IMR-90 (cell line): Measurements from ENCODE around the gene HDGFL3. TPM values are rescaled to one million over a fixed set of nuclear protein-coding genes. Genes with fewer than 3 reads are reported as not detected.

Source experiments
- ATAC-seq: fragments of 200-7000 bp; cut with Tn5 transposase; 2 replicates; pipeline ENCODE4 v1.9.1; 2020; ENCODE audit warnings: low read depth, mild to moderate bottlenecking, moderate library complexity
- BruUV-seq: library from RNA; stranded (reverse); fragments of 400-500 nt; replicated peaks from 2 replicates; lab custom pipeline; 2021; lab: Mats Ljungman, UMichigan
- CTCF ChIA-PET: fragments of 300-600 bp; formaldehyde crosslinking; extraction: SDS; loops from one replicate; lab custom pipeline; 2021; ENCODE audit warnings: antibody characterized with exemption; lab: Yijun Ruan, JAX
- POLR2A ChIA-PET: fragments of 300-600 bp; sonication (Branson Sonifier 250); formaldehyde crosslinking; loops from one replicate; lab custom pipeline; 2022; ENCODE audit warnings: antibody characterized with exemption; ENCODE audit not compliant: unreplicated experiment; lab: Charles Lee
- DNase-seq: peaks from one replicate; pipeline ENCODE4 v3.0.0; 2013
- H2AFZ ChIP-seq: replicated peaks from 2 replicates; pipeline ENCODE3; 2013; ENCODE audit warnings: low read length, mild to moderate bottlenecking; ENCODE audit not compliant: poor library complexity
- H2AK5ac ChIP-seq: 2 replicates; pipeline ENCODE4 v1.6.1; 2013; ENCODE audit warnings: low read depth, low read length, inconsistent platforms
- H2AK9ac ChIP-seq: replicated peaks from 2 replicates; pipeline ENCODE3; 2013; ENCODE audit warnings: mild to moderate bottlenecking, low read depth, low read length, moderate library complexity; ENCODE audit not compliant: poor library complexity
- H2BK120ac ChIP-seq: 2 replicates; pipeline ENCODE4 v1.6.1; 2013; ENCODE audit warnings: low read depth, low read length, inconsistent platforms
- H2BK15ac ChIP-seq: 3 replicates; pipeline ENCODE4 v1.6.1; 2013; ENCODE audit warnings: low read depth, low read length, inconsistent platforms
- H2BK20ac ChIP-seq: 2 replicates; pipeline ENCODE4 v1.6.1; 2013; ENCODE audit warnings: low read depth, mild to moderate bottlenecking, inconsistent platforms, low read length, moderate library complexity
- H2BK5ac ChIP-seq: 2 replicates; pipeline ENCODE4 v1.6.1; 2013; ENCODE audit warnings: mild to moderate bottlenecking, low read depth, low read length, inconsistent platforms; ENCODE audit not compliant: poor library complexity, severe bottlenecking
- H3K14ac ChIP-seq: replicated peaks from 2 replicates; pipeline ENCODE4 v1.6.1; 2013; ENCODE audit warnings: low read depth, low read length, inconsistent platforms
- H3K18ac ChIP-seq: 2 replicates; pipeline ENCODE4 v1.6.1; 2013; ENCODE audit warnings: low read depth, low read length, control low read depth
- H3K23ac ChIP-seq: 2 replicates; pipeline ENCODE4 v1.6.1; 2013; ENCODE audit warnings: low read depth, low read length, inconsistent platforms
- H3K27ac ChIP-seq: 2 replicates; pipeline ENCODE4 v1.5.1; 2013; ENCODE audit warnings: mild to moderate bottlenecking, control low read depth, low read length; ENCODE audit not compliant: insufficient read depth
- H3K27me3 ChIP-seq: 2 replicates; pipeline ENCODE4 v1.6.1; 2013; ENCODE audit warnings: low read length; ENCODE audit not compliant: control insufficient read depth, insufficient read depth
- H3K36me3 ChIP-seq: 2 replicates; pipeline ENCODE4 v1.6.1; 2013; ENCODE audit warnings: low read length, mixed read lengths; ENCODE audit not compliant: control insufficient read depth, insufficient read depth
- H3K4ac ChIP-seq: 2 replicates; pipeline ENCODE4 v1.6.1; 2013; ENCODE audit warnings: low read depth, low read length, inconsistent platforms
- H3K4me1 ChIP-seq: 2 replicates; pipeline ENCODE4 v1.6.1; 2013; ENCODE audit warnings: low read length, mixed read lengths; ENCODE audit not compliant: control insufficient read depth, insufficient read depth
- H3K4me2 ChIP-seq: 2 replicates; pipeline ENCODE4 v1.6.1; 2013; ENCODE audit warnings: low read depth, mild to moderate bottlenecking, control low read depth, low read length, moderate library complexity
- H3K4me3 ChIP-seq: 2 replicates; pipeline ENCODE4 v1.5.1; 2013; ENCODE audit warnings: low read depth, mild to moderate bottlenecking, control low read depth, low read length, moderate library complexity; ENCODE audit not compliant: insufficient read depth
- H3K56ac ChIP-seq: 2 replicates; pipeline ENCODE4 v1.6.1; 2013; ENCODE audit warnings: low read length, inconsistent platforms; ENCODE audit not compliant: insufficient read depth; ENCODE audit errors: extremely low read depth
- H3K79me1 ChIP-seq, 2 experiments: 2 replicates each; pipeline ENCODE4 v1.6.1; 2013; ENCODE audit warnings: low read length in 2 of 2, inconsistent platforms in 1 of 2, low read depth in 1 of 2
- H3K9ac ChIP-seq: 2 replicates; pipeline ENCODE4 v1.6.1; 2013; ENCODE audit warnings: low read depth, low read length, control low read depth
- H3K9me1 ChIP-seq: 2 replicates; pipeline ENCODE4 v1.6.1; 2013; ENCODE audit warnings: low read length, inconsistent platforms; ENCODE audit not compliant: insufficient read depth
- H3K9me3 ChIP-seq: 2 replicates; pipeline ENCODE4 v1.6.1; 2013; ENCODE audit warnings: low read length; ENCODE audit not compliant: control insufficient read depth, insufficient read depth
- H4K20me1 ChIP-seq: 2 replicates; pipeline ENCODE4 v1.6.1; 2013; ENCODE audit warnings: low read length, inconsistent platforms; ENCODE audit not compliant: insufficient read depth
- H4K5ac ChIP-seq: 2 replicates; pipeline ENCODE4 v1.6.1; 2013; ENCODE audit warnings: mild to moderate bottlenecking, low read depth, low read length, control low read depth
- H4K8ac ChIP-seq, 2 experiments: 2 replicates each; pipeline ENCODE4 v1.6.1; 2013; ENCODE audit warnings: low read depth in 2 of 2, low read length in 2 of 2, control low read depth in 1 of 2, inconsistent platforms in 1 of 2
- H4K91ac ChIP-seq: 2 replicates; pipeline ENCODE4 v1.6.1; 2013; ENCODE audit warnings: low read depth, low read length, inconsistent platforms; ENCODE audit not compliant: insufficient read depth
- FOS ChIP-seq: fragments of 150-350 bp; IDR thresholded peaks from 2 replicates; pipeline ENCODE4 v1.6.1; 2016; ENCODE audit warnings: low read depth, low read length
- POLR2A ChIP-seq: IDR thresholded peaks from 2 replicates; pipeline ENCODE4 v1.6.1; 2012; ENCODE audit warnings: mild to moderate bottlenecking, low read depth, low read length
- RAD21 ChIP-seq: IDR thresholded peaks from 2 replicates; pipeline ENCODE4 v1.6.1; 2012; ENCODE audit warnings: low read length, improper control_type of control experiment
- SMC3 ChIP-seq: fragments of 150-350 bp; IDR thresholded peaks from 2 replicates; pipeline ENCODE4 v1.6.1; 2016; ENCODE audit warnings: low read depth, mild to moderate bottlenecking, antibody characterized with exemption, low read length, moderate library complexity
- WGBS, 2 experiments: methylation state at CpG; one replicate each; pipeline versions ENCODE4 v1.1.5 to v1.1.7; 2013; ENCODE audit warnings: missing lambda C conversion rate in 2 of 2; ENCODE audit not compliant: insufficient read length in 1 of 2; ENCODE audit errors: extremely low coverage in 2 of 2; 5-methylcytosine and 5-hydroxymethylcytosine counted together
- dilution Hi-C: fragments of 300-500 bp; cut with HindIII; formaldehyde crosslinking; loops from one replicate; pipeline ENCODE4 v1.14.3; 2018; ENCODE audit warnings: low sequenced_read_pairs; ENCODE audit not compliant: unreplicated experiment
- in situ Hi-C: fragments of 300-500 bp; cut with MboI; formaldehyde crosslinking; loops from 3 replicates; pipeline ENCODE4 v1.14.3; 2019; ENCODE audit warnings: low sequenced_read_pairs, inconsistent platforms, mixed read lengths
- intact Hi-C: fragments of 100-400 bp; cut with micrococcal nuclease; formaldehyde crosslinking; loops from 2 replicates; pipeline ENCODE4 v1.10.0; 2022
- polyA plus RNA-seq, 3 experiments: library from polyadenylated mRNA; depleted of rRNA; stranded (reverse); fragments of >200 nt; gene quantifications; 2 replicates each; pipeline ENCODE4 v1.2.3, GENCODE V29; 2012; ENCODE audit warnings: low replicate concordance in 1 of 3
- total RNA-seq: library from RNA; depleted of rRNA; stranded (reverse); fragments of >200 nt; gene quantifications from 2 replicates; pipeline ENCODE4 v1.2.3, GENCODE V29; 2012

Gene HDGFL3
- total and polyA plus RNA-seq, 2 of the 4 experiments (the other 2 are of a cell fraction) = 9.5 to 18.1 TPM

DNA sequence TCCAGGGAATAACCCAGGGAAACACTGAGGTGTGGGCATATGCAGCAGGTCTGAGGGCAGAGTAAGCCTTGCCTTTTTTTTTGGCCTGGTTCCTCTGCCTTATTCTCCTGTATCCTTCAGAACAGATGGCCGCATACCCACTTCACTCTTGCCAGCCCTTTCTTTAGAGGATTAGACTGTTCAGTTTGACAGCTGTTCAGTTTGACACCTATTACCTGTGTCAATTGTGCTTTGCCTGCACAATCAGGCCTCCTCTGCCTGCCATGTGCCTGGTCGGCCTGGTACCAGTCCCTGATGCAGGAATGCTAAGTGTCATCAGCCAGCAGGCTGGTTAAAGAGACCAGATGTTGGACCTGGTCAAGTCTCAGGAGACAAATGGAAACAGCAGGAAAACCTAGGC lies 77.8 kb downstream of the HDGFL3 start:
- H3K4me1 ChIP-seq = no peaks in the 10 kb centered on the region
- intact Hi-C loops = no loop called here
- no peak overlapping the region for H3K56ac ChIP-seq
- H3K27me3 ChIP-seq = no peaks in the 10 kb centered on the region
- H4K5ac ChIP-seq = no peak overlapping the region
- no peaks in the 10 kb centered on the region for H3K9me3 ChIP-seq
- H2AK9ac ChIP-seq = no peak overlapping the region
- H4K91ac ChIP-seq = no peak overlapping the region
- WGBS, 2 experiments = no CpG with 5 or more reads among the region's 2 CpGs
- H3K36me3 ChIP-seq = peaks cover 8% of the 10 kb centered on the region
- dilution Hi-C loops = no loop called here
- DNase-seq (no peak), ATAC-seq (no peak)
- no peak overlapping the region for H4K8ac ChIP-seq
- H2BK20ac ChIP-seq = no peak overlapping the region
- no peak overlapping the region for H3K4me3 ChIP-seq
- BruUV-seq = no TSS peak
- H2BK5ac ChIP-seq = no peak overlapping the region
- no peak overlapping the region for H3K14ac ChIP-seq
- in situ Hi-C loops = no loop called here
- no peak overlapping the region for H2BK15ac ChIP-seq
- H3K18ac ChIP-seq = no peak overlapping the region
- H3K79me1 ChIP-seq = peaks cover 0 to 3% of the 10 kb centered on the region in 2 experiments; a peak in 1 of 4 replicates
- no peak overlapping the region for H2AK5ac ChIP-seq
- no peak overlapping the region for H2AFZ ChIP-seq
- H3K9me1 ChIP-seq = no peaks in the 10 kb centered on the region; the same call in 1 of the 2 replicates
- no peak overlapping the region for H3K4me2 ChIP-seq
- no peak overlapping the region for H3K23ac ChIP-seq
- CTCF ChIA-PET = no interaction called here
- no peak overlapping the region for H3K9ac ChIP-seq
- TF ChIP-seq SMC3 (no peak), POLR2A (no peak), FOS (no peak), RAD21 (no peak)
- no peak overlapping the region for H3K4ac ChIP-seq
- H4K20me1 ChIP-seq = no peaks in the 10 kb centered on the region
- H3K27ac ChIP-seq = no peak overlapping the region
- POLR2A ChIA-PET = no interaction called here
- no peak overlapping the region for H2BK120ac ChIP-seq
